Middle frontal gyrus (tissue), 1 donor: Measurements from ENCODE around the gene FAR2.
"Not testable (repeated sequence)": the region's sequence is repeated elsewhere in the genome, so short reads cannot be mapped to it uniquely, and the experiment has no call there.

ENCODE experiments used
- DNase-seq: peaks from one replicate; pipeline ENCODE4 v3.0.0-alpha.2; 2015; ENCODE audit warnings: low spot score; ENCODE audit errors: extremely low spot score

The FAR2 gene

GRCh38 chr12:29234552-29234951, 85.5 kb downstream of the FAR2 start:
- DNase-seq, result no peak

GRCh38 chr12:29234965-29235626, 86.0 kb downstream of the FAR2 start:
- no peak for DNase-seq

DNA sequence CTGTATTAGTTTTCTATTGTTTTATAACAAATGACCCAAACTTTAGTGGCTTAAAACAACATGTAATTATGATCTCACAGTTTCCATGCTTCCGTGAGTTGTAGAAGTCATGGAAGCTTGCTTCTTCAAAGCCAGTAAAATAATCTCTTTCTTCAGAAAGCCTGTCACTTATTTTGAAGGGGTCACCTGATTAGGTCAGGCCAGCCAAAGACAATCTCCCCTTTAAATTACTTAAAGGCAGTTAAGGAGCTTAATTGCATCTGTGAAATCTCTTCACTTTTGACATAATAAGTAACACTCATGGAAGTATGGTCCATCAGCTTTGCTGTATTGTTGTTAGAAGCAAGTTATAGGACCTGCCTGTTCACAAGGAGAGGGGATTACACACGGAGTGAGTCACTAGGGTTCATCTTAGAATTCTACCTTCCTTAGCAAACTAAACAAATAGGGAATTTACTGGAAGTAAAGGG, 89.8 kb downstream of the FAR2 start:
- DNase-seq, result no peak

DNA sequence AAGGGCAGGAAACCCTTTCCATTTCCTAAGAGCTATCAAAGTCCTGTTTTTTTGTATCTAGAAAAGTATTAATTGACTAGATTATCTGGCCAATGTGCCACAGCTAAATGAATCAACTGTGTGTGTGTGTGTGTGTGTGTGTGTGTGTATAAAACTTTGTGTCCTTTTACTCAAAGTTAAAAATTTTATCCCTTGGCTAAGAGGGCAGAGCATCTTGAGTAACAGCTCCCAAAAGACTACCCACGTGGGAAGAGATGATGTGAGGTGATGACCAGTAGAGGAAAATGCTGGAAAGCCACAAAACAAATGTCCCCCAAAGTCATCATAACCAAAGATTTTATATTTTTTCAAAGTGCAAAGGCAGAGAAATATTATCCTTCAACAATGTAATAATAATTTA, 90.3 kb downstream of the FAR2 start:
- no peak for DNase-seq

- DNase-seq, result no peak
Observed at GRCh38 chr12:29240441-29240840, 91.4 kb downstream of the FAR2 start.

- DNase-seq, result peak; percentile 16
Observed at GRCh38 chr12:29241821-29242591, 92.9 kb downstream of the FAR2 start.

- DNase-seq, result no peak
Observed at GRCh38 chr12:29242921-29243431, 93.9 kb downstream of the FAR2 start.

GRCh38 chr12:29244159-29244765, 95.2 kb downstream of the FAR2 start:
- no peak for DNase-seq

DNA sequence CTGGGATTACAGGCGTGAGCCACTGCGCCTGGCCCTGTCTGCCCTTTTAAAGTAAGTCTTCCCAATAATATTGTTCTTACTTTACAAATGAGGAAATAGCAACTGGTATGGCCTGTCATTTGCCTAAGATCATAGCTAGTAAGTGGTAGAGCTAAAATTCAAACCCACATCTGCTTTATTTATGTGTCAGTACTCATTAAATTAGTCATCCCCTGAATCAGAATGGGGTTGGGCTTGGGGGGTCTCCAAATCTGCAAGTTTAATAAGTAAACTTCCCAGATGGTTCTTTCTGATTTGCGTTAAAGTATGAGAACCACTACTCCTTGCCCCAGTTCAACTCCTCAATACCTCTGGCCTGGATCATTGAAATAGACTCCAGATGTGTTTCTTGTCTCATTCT, 96.2 kb downstream of the FAR2 start:
- DNase-seq, result no peak

- DNase-seq, result no peak
Observed at GRCh38 chr12:29249930-29250329, 100.9 kb downstream of the FAR2 start.

- no peak for DNase-seq
Observed at GRCh38 chr12:29253906-29254625, 105.0 kb downstream of the FAR2 start.

DNA sequence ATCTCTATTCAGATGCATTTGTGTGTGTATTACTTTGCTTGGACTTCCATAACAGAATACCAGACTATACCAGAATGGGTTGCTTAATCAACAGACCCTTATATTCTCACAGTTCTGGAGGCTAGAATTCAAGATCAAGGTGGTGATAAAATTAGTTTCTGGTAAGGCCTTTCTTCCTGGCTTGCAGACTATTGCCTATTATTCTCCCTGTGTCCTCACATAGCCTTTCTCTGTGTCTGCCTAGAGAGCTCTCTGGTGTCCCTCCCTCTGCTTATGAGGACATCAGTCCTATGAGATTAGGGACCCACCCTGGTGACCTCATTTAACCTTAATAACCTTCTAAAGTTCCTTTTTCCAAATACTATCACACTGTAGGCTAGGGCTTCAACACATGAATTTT, 106.0 kb downstream of the FAR2 start:
- DNase-seq, result no peak

GRCh38 chr12:29256598-29256997, 107.5 kb downstream of the FAR2 start:
- no peak for DNase-seq

DNA sequence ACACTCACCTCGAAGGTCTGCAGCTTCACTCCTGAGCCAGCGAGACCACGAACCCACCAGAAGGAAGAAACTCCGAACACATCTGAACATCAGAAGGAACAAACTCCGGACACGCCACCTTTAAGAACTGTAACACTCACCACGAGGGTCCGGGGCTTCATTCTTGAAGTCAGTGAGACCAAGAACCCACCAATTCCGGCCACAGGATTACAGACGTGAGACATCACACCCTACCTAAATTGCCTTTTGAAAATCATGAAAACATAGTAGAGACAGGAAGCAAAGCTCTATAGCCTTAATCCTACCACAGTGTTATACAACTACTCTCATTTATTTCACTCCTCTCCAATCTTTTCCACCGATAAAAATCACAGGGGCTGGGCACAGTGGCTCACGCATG, 108.6 kb downstream of the FAR2 start:
- DNase-seq, result not testable (repeated sequence)

DNA sequence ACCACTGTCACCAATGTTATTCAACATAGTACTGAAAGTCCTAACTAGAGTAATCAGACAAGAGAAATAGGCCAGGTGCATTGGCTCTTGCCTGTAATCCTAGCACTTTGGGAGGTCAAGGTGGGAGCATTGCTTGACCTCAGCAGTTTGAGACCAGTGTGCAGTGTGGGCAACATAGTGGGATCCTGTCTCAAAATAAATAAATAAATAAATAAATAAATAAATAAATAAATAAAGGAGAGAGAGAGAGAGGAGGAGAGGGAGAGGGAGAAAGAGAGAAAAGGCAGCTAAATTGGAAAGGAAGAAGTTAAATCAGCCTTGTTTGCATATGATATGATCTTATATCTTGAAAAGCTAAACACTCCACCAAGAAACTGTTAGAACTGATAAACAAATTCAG, 115.3 kb downstream of the FAR2 start:
- no peak for DNase-seq

DNA sequence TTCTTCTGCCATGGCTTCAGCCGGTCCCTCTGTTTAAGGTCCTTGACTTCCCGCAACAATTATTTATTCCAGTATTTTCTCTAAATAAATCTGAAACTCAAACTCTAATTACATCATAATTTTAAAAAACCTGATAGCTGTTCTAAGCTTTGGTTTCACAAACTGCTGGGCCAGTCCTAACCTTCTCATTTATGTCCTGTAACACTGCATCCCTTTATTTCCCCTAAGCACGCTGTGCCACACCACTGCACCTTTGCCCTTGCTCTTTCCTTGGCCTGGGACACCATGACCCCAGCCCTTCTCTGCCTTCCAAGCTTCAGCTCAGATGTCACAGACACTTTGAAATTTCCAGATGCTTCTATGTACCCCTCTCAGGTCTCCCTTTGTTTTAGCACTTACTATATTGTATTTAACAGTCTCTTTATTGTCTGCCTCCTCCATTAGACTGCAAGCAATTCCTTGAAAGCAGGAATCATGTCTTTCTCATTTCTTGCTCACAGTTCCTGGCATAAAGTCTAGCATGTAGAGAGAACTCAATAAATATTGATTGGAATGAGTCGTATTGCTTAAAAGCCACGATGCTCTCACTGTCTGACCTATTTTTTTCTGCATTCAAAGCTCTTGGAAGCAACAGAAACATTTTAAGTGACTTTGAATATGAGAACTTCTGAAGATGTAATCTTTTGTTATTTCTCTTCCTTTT, 120.8 kb downstream of the FAR2 start:
- DNase-seq, result no peak

- no peak for DNase-seq
Observed at GRCh38 chr12:29270446-29270845, 121.4 kb downstream of the FAR2 start.

DNA sequence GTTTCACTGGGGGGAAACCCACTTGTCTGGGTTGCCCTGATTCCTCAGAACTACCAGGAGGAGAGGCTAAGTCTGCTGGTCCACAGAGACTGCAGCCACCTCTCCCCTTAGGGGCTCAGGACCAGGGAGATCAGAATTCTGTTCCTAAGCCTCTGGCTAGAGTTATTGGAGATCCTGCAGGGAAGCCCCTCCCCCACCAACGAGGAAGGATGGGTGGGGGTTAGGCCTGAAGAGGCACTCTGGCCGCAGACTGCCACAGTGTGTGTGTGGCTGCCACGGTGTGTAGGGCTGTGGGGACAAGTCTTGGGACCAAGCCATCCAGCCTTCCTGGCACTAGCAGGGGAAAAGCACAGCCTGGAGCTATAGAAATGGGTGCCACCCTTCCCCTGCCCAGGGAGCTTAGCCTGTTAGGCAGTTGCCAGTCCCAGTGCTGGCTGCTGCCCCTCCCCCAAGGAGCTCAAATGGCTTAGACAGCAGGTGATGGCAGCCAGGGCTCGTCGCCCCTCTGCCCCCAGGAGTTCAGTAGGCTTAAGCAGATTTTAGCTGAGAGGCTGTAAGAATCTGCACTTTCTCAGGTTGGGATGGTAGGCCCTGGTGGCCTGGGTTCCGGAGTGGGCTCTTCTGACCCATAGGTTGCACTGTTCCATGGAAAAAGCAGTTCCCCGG, 124.2 kb downstream of the FAR2 start:
- no peak for DNase-seq

- DNase-seq, result no peak
Observed at GRCh38 chr12:29275834-29276233, 126.8 kb downstream of the FAR2 start.

DNA sequence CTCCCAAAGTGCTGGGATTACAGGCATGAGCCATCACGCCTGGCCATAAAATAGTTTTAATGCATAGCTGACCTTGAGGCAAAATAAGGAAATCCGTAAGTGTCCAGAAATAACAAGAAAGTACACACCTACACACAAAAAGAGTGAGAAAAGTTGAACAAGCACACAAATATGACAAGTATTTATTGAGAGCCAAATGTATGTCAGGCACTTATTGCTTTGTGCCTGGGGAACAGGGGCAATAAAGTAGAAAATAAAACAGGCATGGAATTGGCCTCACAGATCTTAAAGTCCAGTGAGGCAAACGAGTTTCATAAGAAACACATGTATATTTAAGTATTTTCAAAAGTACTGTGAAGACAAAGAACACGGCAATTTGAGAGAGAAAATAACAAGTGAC, 128.2 kb downstream of the FAR2 start:
- DNase-seq, result no peak
